GM12873 (cell line): Measurements from ENCODE around the gene ASXL1.

ENCODE experiments used
- CTCF ChIP-seq: IDR thresholded peaks from 2 replicates; pipeline ENCODE4 v1.5.1; 2012; ENCODE audit warnings: low read depth, mild to moderate bottlenecking, moderate library complexity, low read length, control low read depth; ENCODE audit not compliant: insufficient read depth; ENCODE audit errors: missing control alignments

ASXL1 gene

GRCh38 chr20:32404017-32404416, 45.9 kb downstream of the ASXL1 start:
- TF ChIP-seq CTCF = no peak

GRCh38 chr20:32406701-32407100, 48.6 kb downstream of the ASXL1 start:
- no peak for TF ChIP-seq CTCF

GRCh38 chr20:32411955-32412706, 54.0 kb downstream of the ASXL1 start:
- no peak for TF ChIP-seq CTCF

- TF ChIP-seq CTCF = no peak
Observed at GRCh38 chr20:32415494-32415893, 57.4 kb downstream of the ASXL1 start.

- TF ChIP-seq CTCF = no peak
Observed at GRCh38 chr20:32416206-32416605, 58.1 kb downstream of the ASXL1 start.

GRCh38 chr20:32418376-32418775, 60.2 kb downstream of the ASXL1 start:
- no peak for TF ChIP-seq CTCF

- no peak for TF ChIP-seq CTCF
Observed at GRCh38 chr20:32421290-32421689, 63.2 kb downstream of the ASXL1 start.

GRCh38 chr20:32427996-32428395, 69.9 kb downstream of the ASXL1 start:
- TF ChIP-seq CTCF = no peak
